Limb (tissue), 2 donors: Measurements from ENCODE around the gene CELF4.

Experiments used
- DNase-seq, 2 donors: peaks; one replicate each; pipeline ENCODE4 v3.0.0-alpha.2; 2016; ENCODE audit errors: extremely low spot score in 2 of 2

CELF4 gene

DNA sequence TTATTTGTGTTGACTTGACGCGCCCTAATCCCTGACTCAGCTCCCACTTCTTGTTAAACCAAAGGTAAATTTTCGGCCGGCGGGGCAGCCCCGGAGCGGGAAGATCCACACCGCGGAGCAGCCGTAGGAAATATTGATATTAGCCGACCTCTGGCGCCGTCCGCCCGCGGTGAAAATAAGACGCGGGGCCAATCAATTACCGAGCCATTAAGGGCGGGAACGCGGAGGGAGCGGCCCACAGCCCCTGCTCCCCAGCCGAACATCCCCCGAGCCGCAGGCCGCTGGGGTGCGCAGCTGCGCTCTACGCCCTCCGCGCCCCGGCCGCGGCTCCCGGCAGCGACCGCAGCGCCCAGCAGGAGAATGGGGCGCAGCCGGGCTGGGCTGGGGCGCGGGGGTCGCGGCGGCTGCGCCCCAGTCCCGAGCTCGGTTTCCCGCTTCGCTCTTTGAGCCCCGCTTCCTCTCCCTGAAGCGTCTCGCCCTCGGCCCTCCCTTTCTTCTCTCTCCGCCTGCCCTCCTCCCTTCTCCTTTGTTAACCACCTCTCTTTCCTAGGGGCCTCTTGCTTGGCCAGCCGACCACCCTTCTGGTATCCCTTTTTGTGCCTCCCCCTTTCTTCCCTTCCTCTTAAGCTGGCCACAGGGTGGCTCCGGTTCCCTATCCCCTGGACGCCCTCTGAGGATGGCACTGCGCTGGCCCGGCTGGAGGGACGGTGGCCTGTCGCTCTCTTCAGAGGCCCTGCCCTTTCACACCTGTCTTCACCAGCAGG lies 40.9 kb downstream of the CELF4 start:
- DNase-seq = no peak

DNA sequence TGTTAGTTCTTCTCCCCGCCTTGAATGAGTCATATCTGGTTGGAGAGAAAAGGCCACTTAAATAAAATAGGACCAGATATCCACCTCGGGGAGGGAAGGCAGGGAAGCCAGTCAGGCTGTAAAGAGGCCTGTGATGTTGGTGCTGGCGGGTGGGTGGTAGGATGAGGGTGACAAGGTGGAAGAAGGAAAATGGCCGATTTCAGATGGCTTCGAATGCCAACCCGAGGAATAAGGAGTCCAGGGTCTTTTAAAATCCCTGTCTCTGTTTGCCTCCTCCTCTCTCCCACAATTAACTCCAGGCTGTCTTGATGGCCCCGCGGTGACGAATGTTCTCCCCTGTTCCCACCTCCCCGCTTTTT lies 41.5 kb downstream of the CELF4 start:
- DNase-seq = no peak

DNA sequence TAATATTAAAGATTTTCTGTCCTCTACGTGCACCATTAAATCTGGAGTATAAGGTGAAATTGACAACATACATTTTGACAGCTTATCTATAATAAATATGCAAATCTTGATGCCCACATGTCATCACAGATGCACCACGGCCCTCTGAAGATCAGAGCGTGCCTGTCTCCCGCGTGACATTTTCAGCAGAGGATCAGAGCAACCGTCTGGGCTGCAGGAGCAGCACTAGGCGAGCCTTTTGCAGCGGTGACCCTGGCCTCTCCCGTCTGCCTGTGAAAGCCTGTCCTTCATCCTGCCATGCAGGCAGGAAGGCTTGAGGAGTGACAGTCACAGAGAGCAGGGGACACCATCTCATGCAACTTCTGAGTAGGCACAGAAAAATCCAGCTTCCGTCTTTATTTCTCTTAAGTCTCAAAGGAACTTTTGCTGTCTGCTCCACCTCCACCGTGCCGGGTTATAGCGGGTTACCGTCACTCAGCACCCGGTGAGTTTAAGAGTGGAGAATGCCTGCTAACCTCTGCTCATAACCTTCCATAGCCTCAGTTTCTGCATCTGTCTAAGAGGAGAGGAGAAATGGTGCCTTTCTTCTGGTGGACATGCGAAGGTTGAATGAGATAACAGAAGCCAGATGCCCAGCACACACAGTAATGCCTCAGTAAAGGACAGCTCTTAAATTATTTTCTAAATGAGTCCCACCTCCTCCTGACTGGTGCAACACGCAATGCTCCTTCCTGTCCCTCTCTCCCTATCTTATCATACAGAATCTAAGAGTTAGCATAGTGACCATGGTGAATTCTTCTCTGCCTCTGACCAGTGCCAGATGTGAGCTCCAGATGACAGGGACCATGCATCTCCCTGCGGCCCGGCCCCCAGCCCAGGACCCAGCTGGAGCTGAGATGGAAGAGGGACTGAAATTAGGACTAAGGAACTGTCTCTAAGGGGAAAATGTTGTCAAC lies 43.8 kb downstream of the CELF4 start:
- no peak for DNase-seq

DNA sequence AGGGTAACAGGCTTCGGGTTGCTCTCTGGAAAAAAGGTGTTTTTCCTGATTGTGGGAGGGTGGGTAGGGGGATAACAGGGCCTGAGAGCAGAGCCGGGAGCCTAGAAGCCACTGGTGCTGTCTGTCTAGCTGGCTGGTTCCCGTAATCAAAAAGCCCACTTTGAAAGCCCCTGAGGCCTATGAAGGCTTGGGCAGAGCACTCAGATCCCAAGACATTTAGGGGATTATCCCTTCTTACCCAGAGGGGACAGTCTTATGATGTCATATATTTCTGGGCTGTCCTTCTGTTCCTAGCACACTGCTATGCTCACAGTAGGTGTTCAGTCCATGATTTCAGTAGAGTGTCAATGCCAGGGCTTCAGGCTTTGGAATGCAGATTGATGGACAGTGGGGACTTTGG lies 45.1 kb downstream of the CELF4 start:
- no peak for DNase-seq

DNA sequence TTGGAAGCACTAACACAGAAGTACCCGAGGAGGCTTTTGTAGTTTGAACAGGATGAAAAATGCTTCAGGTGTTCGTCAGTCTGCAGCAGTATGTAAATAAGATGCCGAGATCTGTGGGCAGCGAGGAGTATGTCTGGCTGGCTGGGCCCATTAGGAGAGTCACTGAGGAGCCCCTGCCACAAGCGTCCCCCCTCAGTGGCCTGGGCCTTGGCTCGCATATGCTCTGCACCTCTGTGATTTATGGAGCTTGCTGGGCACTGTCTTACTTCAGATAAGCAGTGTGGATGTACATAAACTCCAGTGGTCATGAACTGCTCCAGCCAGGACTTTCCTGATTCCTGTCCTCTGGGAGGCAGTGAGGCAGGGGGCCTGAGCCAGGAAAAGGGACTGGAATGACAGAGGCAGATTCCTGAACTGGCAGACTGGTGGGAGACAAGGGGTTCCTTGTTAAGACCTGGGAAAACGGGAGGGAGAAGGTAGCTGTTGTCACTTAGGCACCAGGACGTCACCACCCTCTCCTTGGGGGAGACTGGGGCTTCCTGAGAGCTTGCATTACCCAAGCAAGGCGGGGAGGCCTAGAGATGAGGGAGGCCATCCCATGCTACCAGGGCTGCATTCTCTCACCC lies 46.0 kb downstream of the CELF4 start:
- no peak for DNase-seq

DNA sequence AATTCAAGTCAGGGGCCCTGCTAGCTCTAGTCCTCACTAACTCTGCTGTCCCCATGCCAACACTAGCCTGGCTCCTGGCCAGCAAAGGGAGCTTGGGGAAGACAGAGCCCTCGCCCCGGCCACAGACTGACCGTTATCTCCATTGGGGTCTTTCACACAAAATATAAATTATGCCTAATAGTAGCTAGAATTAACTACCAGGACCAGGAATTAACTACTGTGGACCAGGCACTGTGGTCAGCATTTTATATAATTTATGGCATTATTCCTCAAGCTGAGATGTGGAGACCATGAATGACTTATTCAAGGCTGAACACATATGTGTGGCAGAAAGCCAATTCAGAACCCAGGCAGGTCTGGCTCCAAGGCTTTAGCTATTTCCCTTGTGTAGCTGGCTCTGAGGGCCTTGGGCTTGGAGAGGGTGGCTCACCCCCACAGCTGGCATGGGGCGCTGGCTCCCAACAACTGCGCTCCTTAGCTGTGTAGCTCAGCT lies 49.2 kb downstream of the CELF4 start:
- peak in 1 of 2 donors; percentile 70 for DNase-seq

DNA sequence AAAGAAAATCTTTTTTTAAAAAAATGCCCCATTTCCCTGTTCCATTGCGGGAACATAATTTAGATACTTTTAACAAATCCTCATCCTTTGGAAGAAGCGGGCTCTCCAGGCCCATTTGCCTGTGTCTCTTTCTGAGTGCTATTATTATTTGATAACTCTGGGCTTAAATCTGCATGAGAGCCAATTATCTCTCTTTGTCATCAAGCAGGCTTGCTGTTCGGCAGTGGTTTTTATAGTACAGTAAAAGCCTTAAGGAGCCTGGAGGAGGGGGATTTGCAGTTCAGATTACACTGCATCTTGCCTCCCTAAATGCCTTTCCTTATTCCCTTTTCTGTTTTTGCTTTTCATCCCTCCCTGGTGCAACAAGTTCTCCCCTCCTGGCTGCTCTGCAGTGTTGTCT lies 50.6 kb downstream of the CELF4 start:
- DNase-seq = no peak

DNA sequence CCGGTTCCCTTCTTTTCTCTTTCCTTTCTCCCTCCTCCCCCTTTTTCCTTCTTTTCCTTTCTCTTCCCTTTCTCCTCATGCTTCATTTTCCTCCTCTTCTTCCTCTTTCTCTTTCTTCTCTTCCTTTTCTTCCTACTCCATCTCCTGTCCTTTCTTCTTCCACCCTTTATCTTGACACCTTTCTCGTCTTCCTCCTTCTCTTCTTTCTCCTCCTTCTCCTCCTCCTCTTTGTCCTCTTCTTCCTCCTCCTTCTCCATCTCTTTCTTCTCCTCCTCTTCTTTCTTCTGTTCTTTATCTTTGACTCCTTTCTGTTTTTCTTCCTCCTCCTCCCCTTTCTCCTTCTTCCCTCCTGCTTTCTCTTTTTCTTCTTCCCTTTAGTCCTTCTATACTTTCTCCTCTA lies 53.2 kb downstream of the CELF4 start:
- DNase-seq = no peak

DNA sequence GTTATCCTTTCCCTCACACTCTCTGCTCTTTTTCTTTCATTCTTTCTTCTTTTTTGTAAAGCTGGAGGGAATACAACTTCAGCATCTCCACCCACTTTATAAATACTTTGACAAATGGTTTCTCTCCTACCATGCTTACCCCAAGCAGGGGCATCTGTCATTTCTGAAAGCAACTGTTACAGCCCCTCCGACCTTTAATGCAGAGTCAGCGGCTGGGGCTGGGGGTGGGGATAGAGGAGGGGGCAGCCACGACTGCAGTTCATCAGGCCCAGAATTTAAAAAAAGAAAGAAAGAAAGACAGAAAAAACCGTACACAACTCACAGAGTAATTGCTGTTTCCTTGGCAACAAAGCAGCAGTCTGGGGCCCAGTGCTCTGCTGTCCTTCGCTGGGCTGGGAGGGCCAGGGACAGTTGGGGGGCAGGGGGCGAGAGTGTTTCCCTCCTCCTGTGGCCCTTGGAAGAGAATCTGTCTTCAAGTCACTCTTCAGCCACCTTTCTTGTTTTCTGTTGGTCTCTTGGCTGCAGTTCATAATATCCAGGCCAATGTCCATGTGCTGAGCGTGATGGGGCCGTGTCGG lies 53.8 kb downstream of the CELF4 start:
- no peak for DNase-seq

DNA sequence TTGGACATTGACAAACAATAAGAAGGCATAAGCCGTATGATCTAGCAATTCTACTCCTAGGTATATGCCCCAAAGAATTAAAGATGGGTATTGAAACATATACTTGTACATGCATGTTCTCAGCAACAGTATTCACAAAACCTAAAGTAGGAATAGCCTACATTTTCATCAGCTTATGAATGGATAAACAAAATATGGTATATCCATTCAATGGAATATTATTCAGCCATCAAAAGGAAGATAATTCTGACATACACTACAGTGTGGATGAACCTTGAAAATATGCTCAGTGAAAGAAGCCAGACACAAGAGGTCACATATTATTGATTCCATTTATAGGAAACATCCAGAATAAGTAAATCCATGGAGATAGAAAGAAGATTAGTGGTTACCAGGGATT lies 56.0 kb downstream of the CELF4 start:
- DNase-seq = no peak

DNA sequence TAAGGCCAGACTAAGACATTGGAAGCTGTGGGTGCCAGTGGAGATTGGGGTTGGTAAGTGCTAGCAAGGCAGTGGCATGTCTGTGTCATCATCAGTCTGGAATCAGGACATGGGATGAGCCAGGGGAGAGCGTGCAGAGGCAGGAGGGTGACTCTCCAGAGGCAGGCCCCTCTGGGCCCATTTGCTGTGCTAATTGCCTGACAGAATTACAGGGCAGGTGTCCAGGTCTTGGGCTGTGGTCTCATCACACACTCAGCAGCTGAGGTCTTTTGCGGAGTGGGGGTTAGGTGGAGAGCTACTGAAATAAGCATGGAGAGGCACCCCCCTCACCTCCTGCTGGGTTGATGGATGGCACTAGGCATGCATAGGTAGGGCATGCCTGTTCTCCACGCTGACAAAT lies 57.4 kb downstream of the CELF4 start:
- no peak for DNase-seq

DNA sequence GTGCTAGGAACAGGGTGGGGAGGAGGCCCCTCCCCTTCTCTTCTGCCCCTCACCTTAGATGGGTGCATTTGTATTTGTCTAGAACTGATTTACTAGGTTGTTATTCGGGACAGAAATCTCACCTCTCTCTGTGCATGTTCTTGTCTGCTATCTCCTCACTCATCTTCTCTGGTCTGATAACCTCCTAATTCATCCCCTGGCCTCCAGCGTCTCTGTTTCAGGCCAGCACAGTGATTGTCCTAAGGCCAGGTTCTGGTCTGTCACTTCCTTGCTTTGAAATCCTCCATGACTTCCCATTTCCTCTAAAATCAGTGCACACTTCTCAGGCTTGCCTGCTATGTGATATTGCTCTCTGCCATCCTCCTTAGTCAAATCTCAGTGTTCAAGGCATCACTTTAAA lies 58.4 kb downstream of the CELF4 start:
- DNase-seq = no peak

DNA sequence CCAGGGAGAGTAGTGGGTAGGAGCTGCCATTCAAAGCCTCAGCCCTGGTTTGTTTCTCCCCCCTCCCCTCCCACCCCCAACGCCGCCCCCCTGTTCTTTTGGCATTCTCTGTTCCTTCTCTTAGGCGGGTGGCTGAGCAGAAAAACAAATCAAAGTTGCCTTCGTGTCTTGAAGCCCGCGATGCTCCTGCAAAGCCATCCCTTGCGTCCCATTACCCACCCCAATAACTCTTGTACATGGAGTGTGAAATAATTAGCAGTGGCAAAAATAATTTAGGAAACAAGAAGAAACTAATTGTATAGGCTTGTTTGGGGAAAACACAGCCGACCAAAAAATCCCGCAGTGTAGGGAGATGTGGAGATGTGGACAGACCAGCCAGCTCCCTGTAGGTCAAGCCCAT lies 59.6 kb downstream of the CELF4 start:
- DNase-seq = no peak

DNA sequence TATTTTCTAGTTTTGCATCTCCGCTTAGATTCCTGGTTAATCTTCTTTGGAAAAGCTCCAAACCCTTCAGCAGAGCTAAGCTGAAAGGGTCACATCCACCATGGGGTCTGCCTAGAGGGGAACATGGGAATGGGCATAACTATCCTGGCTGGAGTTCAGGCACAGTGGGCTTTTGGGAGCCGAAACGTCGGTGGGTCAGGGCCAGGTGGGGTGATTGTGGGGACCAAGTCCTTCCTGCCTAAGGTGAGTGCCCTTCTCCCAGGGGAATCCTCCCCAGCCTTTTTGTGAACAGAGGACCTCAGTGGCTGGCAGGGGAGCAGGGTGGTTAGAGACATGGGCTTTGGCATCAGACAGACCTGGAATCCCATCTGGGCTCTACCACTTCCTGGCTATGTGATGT lies 60.3 kb downstream of the CELF4 start:
- no peak for DNase-seq

DNA sequence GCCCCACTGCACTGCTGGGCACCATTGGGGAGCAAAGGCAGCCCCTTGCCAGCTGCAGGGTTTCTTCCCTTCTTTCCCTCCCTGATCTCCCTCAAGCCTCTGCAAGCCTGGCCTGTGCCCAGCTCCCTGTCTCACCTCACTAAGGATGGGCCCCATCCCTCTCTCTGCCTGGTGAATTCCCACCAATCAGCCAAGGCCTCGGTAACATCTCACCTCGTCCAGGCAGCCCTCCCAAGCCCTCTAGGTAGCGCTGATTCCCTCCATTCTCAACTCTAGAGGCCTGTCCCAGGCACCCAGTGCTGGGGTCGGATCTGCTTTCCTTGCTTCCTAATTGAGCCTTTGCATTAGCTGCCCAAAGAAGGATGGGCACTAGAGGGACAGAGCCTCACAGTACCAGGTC lies 63.0 kb downstream of the CELF4 start:
- no peak for DNase-seq

DNA sequence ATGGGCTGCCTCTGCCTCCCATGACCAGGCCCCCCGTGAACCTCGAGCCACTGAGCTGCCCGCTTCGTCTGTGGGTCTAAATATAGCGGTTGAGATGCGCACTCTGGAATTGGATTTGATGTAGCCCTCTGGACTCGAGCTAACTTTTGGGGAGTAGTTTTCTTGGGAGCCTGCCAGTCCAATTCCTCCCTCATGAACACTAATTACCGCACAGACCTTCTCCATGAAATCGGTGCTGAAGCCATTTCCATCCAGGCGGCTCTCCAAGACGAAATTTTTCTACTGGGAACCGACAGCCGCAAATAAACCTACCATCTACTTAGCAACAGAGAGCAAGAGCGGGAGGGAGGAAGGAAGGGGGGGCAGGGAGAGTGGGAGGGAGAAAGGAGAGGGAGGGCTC lies 63.6 kb downstream of the CELF4 start:
- DNase-seq = peak; percentile 56 to 67

DNA sequence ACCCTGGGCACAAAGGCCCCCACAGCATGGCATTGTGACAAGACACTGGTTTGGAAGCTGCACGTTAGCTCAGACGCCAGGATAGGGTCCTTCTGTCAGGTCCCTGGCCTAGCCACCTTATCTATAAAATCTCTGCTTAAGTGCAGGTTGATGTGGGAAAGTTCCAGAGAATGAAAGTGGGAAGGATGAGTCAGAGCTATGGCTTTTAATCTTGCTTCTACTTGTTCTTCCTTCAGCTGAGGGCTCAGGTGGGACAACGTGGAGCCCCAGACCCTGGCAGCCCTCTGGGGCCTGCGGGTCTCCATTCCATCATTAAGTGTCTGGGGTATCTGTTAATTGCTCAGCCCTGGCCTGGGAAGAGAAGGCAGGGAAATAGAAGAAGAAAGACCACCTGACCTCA lies 64.5 kb downstream of the CELF4 start:
- no peak for DNase-seq

DNA sequence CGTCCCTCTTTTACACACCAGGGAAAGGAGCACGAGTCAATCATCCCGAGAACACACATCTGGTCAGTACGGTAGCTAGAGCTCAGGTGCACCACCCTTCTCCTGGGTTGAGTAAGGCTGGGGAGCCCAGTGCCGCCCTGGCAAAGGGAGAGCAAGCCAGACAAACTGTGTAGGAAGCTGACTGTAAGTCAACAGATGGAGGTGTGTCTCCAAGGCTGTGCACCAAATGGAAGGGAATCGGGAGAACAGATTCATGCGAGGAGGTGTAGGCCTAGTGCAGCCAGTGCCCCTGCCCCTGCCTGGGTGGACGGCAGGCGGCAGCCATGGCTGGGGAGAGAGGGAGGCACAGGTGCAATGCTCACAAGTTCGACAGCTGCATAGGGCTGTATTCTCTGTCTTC lies 65.7 kb downstream of the CELF4 start:
- no peak for DNase-seq

DNA sequence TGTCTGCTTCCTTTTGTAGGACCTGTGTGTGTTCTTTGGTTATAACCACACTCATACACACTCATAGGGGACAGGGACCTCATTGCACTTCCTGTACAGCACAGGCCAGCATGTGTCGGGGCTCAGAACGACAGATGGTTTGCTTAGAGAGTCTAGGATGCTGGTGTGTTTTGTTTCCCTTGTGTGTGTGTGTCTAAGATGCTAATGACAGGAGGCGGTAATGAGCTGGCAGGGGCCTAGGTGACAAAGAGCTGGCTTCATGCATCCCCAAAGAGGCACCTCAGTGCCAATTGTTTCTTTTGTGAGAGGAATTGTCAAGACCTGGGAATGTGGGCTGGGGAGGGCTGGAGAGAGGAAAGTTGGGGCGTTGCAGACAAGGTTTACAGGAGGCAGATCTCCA lies 66.6 kb downstream of the CELF4 start:
- no peak for DNase-seq

DNA sequence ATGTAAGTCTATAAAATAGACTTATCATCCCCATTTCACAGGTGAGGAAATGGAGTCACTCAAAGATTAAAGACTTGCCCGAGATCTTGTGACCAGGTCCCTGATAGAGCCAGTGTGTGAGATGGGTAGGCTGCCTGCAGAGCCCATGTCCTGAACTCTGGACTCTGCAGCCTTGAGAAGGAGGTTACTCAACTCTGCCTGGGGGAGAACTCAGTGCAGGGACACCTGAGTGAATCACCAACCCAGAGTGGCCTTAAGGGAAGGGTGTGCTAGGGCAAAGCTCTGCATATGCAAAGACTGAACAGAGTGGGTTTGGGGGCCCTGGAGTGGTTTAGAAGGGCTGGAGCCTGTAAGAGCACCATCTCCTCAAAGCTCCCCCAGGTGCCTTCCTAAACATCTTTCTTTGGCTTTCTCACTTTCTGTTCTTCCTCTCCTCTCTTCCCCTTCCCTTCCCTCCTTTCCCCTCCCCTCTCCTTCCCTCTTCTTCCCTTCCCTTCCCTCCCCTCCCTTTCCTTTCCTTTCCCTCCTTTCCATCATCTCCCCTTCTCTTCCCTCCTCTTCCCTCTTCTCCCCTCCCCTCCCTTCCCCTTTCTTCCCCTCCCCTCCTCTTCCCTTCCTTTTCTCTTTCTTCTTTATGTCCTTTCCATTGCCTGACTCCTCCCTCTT lies 67.6 kb downstream of the CELF4 start:
- DNase-seq = no peak

DNA sequence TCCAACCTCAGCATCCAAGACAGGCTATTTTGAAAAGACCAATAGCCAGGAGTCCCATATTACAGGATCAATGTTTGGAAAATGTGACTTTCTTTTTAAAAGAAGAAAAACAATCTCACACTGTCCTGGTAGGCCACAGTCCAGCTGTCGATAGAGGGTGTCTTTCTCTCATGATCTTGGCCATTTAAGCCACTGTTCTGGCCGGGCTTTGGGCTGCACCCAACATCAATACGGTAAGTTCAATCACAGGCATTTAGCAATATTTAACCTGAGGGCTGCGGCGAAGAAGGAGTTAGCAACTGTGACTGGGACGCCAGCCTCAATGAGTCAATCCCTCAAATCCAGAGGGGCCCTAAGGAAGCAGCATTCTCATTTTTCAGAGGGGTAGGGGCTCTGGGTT lies 69.0 kb downstream of the CELF4 start:
- no peak for DNase-seq
